ENCODE data around the gene CYBC1. TPM values are rescaled to one million over a fixed set of nuclear protein-coding genes. Genes with fewer than 3 reads are reported as not detected.
A peak's percentile ranks its signal among the peaks of the same experiment; 100 is the strongest.

Gene CYBC1
- 56.0 and 76.7 TPM in 2 replicates for total RNA-seq

DNA sequence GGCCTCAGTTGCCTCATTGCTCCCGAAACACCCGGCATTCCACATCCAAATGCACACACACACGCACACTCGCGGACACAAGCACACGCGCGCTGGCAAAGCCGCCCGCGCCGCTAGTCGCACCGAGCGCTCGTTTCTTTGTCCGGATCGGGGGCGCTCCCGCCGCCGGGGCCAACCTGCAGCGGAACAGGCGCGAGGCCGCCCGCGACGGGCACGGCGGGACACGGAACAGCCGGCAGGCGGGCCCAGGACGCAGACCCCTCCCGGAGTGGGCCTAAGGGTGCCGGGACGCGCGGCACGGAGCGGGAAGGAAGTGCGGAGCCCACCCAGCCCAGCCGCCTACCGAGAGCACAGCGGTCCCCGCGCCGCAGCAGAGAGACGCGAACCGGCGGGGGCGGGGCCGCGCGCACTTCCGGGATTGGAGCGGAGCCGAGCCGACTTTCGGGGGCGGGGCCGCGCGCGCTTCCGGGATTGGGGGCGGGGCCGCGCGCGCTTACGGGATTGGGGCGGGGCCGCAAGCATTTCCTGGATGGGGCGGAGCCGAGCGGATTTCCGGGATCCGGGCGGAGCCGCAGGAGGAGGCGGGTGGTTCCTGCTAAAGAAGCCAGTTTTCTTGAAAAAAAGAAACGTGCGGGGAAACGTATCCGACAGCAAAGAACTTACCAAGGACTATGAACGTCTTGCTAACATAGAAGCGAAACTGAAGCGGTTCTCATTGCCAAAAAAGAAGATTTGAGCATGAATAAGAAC lies at the start of gene CYBC1:
CYBC1 (minus strand) TSS at position 396 of the 750 bp plus-strand sequence. CDS start 1,498 bp downstream, outside the sequence.
- peak; percentile 57 for DNase-seq (ENCODE audit: extremely low read depth, low read depth, low spot score)

GRCh38 chr17:82497483-82498405 lies 47.2 kb upstream of the CYBC1 start:
- DNase-seq (ENCODE audit: extremely low read depth, low read depth, low spot score): no peak

DNA sequence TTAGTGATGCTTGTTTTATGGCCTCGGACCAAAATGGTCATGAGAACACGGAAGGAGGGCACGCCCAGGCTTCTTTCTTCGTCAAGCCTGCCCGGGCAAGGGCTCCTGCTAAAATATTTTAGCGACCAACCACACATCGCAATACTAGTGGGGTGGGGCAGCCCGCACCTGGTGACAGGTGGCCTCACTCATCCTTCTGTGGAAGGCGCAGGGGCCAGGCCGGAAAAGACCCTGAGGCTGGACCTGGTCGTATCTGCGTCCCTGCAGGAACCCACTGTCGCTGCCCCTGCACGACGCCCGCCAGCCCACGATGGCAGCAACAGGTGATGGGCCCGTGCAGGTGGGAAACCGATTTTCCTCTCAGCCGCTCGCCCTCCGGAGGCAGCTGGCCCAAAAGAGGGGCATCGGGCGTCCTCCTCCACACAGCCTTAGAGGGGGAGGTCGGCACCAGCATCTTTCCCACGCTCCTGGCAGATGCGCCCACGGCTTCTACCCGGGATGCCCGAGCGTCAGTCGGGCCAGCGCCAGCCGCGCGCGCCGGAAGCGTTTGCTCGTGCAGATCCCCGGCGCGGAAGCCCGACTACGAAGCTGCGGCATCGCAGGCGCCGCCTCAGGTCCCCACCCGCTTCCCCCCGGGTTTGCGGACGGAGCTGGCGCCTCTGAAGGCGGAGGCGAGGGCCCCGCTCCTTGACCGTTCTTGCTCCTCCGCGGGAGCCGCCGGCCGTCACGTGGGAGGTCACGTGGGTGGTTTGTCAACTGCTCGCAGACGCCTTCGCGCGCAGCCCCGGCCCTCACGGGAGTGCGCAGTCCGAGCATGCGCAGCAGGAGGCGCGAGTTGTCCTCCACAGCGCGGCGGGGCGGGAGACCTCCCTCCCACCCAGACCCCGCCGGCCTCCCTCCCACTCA lies 46.2 kb upstream of the CYBC1 start:
- DNase-seq (ENCODE audit: extremely low read depth, low read depth, low spot score): no peak

GRCh38 chr17:82495844-82496528 lies 45.4 kb upstream of the CYBC1 start:
- no peak for DNase-seq (ENCODE audit: extremely low read depth, low read depth, low spot score)

DNA sequence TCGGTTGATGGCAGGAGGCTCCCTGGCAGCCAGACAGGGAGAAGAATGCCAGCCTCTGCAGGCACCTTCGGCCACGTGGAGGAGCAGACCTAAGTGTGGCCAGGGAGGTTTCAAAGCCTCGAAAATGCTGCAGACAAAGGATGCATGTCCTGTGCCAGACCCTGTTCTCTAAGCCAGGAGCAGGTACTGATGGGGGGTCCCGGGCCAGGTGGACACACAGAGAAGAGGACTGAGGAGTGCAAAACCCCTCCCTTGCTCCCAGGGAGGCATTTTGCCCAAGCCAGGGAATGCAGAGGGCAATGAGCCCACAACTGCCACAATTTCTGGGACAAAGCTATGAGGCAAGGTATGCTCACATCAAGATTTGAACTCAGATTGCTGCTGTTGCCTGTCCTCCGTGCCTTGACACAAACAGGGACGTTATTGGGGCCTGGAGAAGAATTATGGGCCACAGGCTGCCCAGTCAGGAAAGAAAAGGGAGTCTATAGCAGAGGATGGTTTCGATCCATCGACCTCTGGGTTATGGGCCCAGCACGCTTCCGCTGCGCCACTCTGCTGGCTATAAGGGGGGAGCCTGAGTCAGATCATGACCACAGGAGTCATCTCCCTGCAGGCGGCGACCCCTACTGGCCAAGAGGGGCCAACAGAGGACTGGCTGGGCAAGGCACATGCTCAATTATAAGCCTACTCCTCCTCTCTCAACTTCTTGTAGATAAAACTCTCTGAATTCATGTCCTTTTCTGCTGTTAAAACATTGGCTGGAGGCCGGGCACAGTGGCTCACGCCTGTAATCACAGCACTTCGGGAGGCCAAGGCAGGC lies 43.9 kb upstream of the CYBC1 start:
- peak; percentile 52 for DNase-seq (ENCODE audit: extremely low read depth, low read depth, low spot score)

- DNase-seq (ENCODE audit: extremely low read depth, low read depth, low spot score): no peak
These were observed 42.8 kb upstream of the CYBC1 start for GRCh38 chr17:82493226-82493781.

DNA sequence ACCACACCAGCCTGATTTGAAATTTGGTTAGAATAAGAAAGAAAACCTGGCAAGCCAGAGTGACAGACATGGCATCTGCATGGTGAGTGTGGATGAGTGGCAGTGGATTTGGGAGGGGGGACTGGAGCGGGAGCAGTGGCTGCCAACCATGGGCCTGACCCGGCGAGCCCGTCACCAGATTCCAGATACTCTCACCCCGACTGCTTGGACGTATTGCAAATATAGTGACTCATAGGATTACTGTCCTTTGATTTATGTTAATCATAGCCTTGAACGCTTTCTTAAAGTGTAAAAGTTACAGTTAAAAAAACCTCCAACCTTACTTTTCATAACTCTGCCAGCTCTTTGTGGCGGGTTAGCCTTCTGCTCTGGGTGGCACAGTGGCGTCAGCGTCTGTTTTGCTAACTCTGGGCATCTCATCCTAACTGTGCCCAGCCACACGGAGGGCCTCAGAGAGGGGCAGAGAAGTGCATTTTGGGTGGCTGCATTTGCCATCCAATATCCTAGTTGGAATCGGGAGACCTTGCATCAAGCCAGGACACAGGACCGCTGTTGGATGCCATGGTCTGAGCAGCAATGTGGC lies 42.2 kb upstream of the CYBC1 start:
- no peak for DNase-seq (ENCODE audit: extremely low read depth, low read depth, low spot score)

GRCh38 chr17:82491533-82491932 lies 41.0 kb upstream of the CYBC1 start:
- no peak for DNase-seq (ENCODE audit: extremely low read depth, low read depth, low spot score)

- no peak for DNase-seq (ENCODE audit: extremely low read depth, low read depth, low spot score)
These were observed 40.6 kb upstream of the CYBC1 start for GRCh38 chr17:82491196-82491530.

- no peak for DNase-seq (ENCODE audit: extremely low read depth, low read depth, low spot score)
These were observed 40.1 kb upstream of the CYBC1 start for GRCh38 chr17:82490512-82491195.

GRCh38 chr17:82489851-82490511 lies 39.4 kb upstream of the CYBC1 start:
- no peak for DNase-seq (ENCODE audit: extremely low read depth, low read depth, low spot score)

DNA sequence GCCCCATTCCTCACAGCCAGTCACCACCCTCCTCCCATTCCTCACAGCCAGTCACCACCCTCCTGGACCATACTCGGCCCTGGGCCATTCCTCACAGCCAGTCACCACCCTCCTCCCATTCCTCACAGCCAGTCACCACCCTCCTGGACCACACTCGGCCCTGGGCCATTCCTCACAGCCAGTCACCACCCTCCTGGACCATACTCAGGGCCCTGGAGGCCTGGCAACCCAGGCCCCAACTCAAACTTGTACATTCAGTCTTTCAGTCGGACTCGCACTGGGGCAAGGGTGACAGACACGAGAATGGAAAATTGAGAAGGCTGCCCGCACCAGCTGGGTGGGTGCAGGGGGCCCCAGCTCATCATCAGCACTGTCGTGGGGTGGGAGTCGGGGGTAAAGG lies 38.6 kb upstream of the CYBC1 start:
- no peak for DNase-seq (ENCODE audit: extremely low read depth, low read depth, low spot score)

GRCh38 chr17:82487910-82488309 lies 37.4 kb upstream of the CYBC1 start:
- no peak for DNase-seq (ENCODE audit: extremely low read depth, low read depth, low spot score)

DNA sequence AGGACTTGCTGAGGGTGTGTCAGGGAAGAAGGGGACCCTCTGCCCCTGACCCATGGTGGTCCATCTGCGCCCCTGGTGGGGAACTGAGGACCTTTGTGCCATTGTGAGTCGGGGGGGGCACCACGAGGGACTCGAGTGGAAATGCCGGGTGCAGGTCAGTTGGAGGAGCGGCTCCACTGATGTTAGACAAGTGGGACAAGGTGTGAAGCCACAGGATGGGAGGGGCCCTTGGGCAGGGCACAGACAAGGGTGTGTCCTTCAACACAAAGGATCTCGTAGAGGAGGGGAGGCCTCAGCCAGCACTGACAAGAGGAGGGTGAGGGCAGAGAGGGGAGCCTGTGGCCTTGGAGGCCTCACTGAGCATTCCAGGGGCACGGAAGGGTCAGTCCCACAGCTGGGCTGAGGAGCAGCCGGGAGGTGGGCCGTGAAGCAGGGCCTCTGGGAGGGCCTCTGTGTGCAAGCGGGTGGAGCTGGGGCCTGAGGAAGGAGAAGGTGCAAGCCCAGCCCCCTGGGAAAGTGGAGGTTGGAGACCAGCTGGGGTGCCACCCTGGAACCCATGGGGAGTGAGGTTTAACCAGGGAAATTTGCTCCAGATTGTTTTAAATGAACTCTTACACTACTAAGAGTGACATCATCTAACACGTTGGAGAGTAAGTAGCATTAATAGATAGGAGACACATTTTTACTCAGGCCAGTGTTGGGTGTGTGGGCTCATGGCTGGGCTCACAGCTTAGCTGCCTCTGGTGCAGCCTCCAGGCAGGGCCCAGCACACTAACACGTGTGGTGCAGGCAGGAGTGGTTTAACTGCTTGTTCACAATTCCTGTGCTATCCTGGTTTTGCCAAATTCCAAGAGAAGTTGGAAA lies 35.9 kb upstream of the CYBC1 start:
- DNase-seq (ENCODE audit: extremely low read depth, low read depth, low spot score): no peak

DNA sequence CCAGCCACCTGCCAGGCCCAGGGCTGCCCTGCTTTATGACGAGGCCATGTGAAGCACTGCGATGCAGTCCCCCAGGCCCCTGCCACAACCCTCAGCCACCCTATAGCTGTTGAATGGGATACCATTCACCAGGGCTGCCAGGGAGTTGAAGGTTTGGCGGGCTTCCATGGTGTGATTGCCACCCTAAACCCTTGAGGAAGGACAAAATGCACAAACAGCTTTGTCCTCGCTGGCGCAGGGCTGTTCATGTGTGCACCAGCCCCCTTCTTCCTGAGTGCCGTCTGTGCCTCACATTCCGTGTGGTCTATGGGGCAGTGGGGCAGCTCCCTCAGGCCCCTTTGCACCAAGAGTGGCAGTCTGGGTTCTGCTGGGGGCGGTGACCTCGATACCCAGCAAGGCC lies 33.3 kb upstream of the CYBC1 start:
- no peak for DNase-seq (ENCODE audit: extremely low read depth, low read depth, low spot score)

DNA sequence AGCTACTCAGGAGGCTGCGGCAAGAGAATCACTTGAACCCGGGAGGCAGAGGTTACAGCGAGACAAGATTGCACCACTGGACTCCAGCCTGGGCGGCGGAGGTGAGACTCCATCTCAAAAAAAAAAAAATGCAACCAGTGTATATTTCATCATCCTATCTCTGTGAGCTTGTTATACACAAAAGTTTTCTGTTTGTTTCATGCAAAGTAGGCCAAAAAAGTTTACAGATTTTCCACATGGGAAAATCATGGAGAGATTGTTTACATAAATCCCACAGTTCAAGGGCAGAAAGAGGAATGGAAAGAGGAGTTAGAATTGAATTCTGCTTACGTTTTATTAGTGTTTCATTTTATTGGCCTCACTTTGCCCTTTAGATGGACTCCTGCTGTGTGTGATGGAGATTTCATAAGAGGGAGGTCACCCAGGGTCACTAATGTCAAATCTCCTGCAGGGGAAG lies 32.7 kb upstream of the CYBC1 start:
- no peak for DNase-seq (ENCODE audit: extremely low read depth, low read depth, low spot score)

DNA sequence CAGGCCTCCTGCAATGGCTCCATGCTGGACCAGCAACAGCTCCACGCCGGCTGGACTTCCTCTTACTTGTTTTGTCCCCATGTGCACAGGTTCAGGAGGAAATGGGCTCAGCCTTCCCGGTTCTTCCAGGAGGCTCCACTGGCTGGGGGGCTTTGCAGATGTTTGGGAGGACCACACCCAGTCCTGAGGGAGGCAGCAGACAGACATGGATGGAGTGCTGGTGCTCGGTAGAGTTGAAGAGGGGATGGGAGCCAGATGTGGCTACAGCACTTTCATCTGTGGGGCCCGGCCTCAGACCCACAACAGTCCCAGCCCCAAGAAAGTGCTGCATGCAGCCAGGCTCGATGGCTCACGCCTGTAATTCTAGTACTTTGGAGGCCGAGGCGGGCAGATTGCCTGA lies 29.8 kb upstream of the CYBC1 start:
- no peak for DNase-seq (ENCODE audit: extremely low read depth, low read depth, low spot score)
